Measurements from ENCODE around the gene NRP1. TPM values are rescaled to one million over a fixed set of nuclear protein-coding genes. Genes with fewer than 3 reads are reported as not detected.
"Not testable (repeated sequence)": the region's sequence is repeated elsewhere in the genome, so short reads cannot be mapped to it uniquely, and the experiment has no call there.

NRP1 gene
- total and polyA plus RNA-seq, 2 donors, result 36.9 to 172 TPM

- over 99% methylated on average over 3 of the region's 3 CpGs for WGBS
- no peak overlapping the region for H3K27ac ChIP-seq (ENCODE audit: low read depth)
- H3K4me1 ChIP-seq (ENCODE audit: insufficient read depth), result no peaks in the 10 kb centered on the region
- no peaks in the 10 kb centered on the region for H3K36me3 ChIP-seq (ENCODE audit: insufficient read depth)
- DNase-seq (ENCODE audit: extremely low spot score), result no peak
- no peak overlapping the region for H3K4me3 ChIP-seq (ENCODE audit: low read depth, low read length)
Measured at GRCh38 chr10:33141251-33141650, 193.2 kb downstream of the NRP1 start.

GRCh38 chr10:33139181-33139646 is 195.3 kb downstream of the NRP1 start:
- Histone ChIP-seq H3K27ac (ENCODE audit: low read depth) (no peak overlapping the region), H3K36me3 (ENCODE audit: insufficient read depth) (no peaks in the 10 kb centered on the region), H3K4me1 (ENCODE audit: insufficient read depth) (no peaks in the 10 kb centered on the region), H3K4me3 (ENCODE audit: low read depth, low read length) (no peak overlapping the region)
- 75% methylated on average over 12 of the region's 12 CpGs for WGBS
- DNase-seq (ENCODE audit: extremely low spot score), result no peak

GRCh38 chr10:33138686-33139085 is 195.8 kb downstream of the NRP1 start:
- H3K4me3 ChIP-seq (ENCODE audit: low read depth, low read length); H3K36me3 ChIP-seq (ENCODE audit: insufficient read depth); H3K4me1 ChIP-seq (ENCODE audit: insufficient read depth); H3K27ac ChIP-seq (ENCODE audit: low read depth); DNase-seq (ENCODE audit: extremely low spot score): not testable (repeated sequence)
- 88% methylated on average over 10 of the region's 10 CpGs for WGBS

- WGBS, result 90% methylated on average over 12 of the region's 12 CpGs
- Histone ChIP-seq H3K36me3 (ENCODE audit: insufficient read depth) (no peaks in the 10 kb centered on the region), H3K4me3 (ENCODE audit: low read depth, low read length) (no peak overlapping the region), H3K4me1 (ENCODE audit: insufficient read depth) (no peaks in the 10 kb centered on the region), H3K27ac (ENCODE audit: low read depth) (no peak overlapping the region)
- DNase-seq (ENCODE audit: extremely low spot score), result no peak
Measured at GRCh38 chr10:33137356-33138005, 197.0 kb downstream of the NRP1 start.

- Histone ChIP-seq H3K36me3 (ENCODE audit: insufficient read depth) (no peaks in the 10 kb centered on the region), H3K27ac (ENCODE audit: low read depth) (no peak overlapping the region), H3K4me3 (ENCODE audit: low read depth, low read length) (no peak overlapping the region), H3K4me1 (ENCODE audit: insufficient read depth) (no peaks in the 10 kb centered on the region)
- no peak for DNase-seq (ENCODE audit: extremely low spot score)
- 60% methylated on average over 1 of the region's 1 CpG for WGBS
Measured at GRCh38 chr10:33136781-33137180, 197.7 kb downstream of the NRP1 start.

GRCh38 chr10:33136271-33136670 is 198.2 kb downstream of the NRP1 start:
- 43% methylated on average over 3 of the region's 3 CpGs for WGBS
- Histone ChIP-seq H3K36me3 (ENCODE audit: insufficient read depth) (no peaks in the 10 kb centered on the region), H3K27ac (ENCODE audit: low read depth) (no peak overlapping the region), H3K4me3 (ENCODE audit: low read depth, low read length) (no peak overlapping the region), H3K4me1 (ENCODE audit: insufficient read depth) (no peaks in the 10 kb centered on the region)
- DNase-seq (ENCODE audit: extremely low spot score), result no peak

GRCh38 chr10:33134011-33134751 is 200.3 kb downstream of the NRP1 start:
- Histone ChIP-seq H3K27ac (ENCODE audit: low read depth) (no peak overlapping the region), H3K4me3 (ENCODE audit: low read depth, low read length) (no peak overlapping the region), H3K4me1 (ENCODE audit: insufficient read depth) (no peaks in the 10 kb centered on the region), H3K36me3 (ENCODE audit: insufficient read depth) (no peaks in the 10 kb centered on the region)
- DNase-seq (ENCODE audit: extremely low spot score), result no peak
- 85% methylated on average over 11 of the region's 11 CpGs for whole genome bisulfite sequencing

GRCh38 chr10:33133557-33133956 is 200.9 kb downstream of the NRP1 start:
- Histone ChIP-seq H3K4me1 (ENCODE audit: insufficient read depth) (no peaks in the 10 kb centered on the region), H3K36me3 (ENCODE audit: insufficient read depth) (no peaks in the 10 kb centered on the region), H3K27ac (ENCODE audit: low read depth) (no peak overlapping the region), H3K4me3 (ENCODE audit: low read depth, low read length) (no peak overlapping the region)
- no peak for DNase-seq (ENCODE audit: extremely low spot score)

GRCh38 chr10:33132626-33133025 is 201.8 kb downstream of the NRP1 start:
- Histone ChIP-seq H3K4me1 (ENCODE audit: insufficient read depth) (no peaks in the 10 kb centered on the region), H3K4me3 (ENCODE audit: low read depth, low read length) (no peak overlapping the region), H3K36me3 (ENCODE audit: insufficient read depth) (no peaks in the 10 kb centered on the region), H3K27ac (ENCODE audit: low read depth) (no peak overlapping the region)
- no peak for DNase-seq (ENCODE audit: extremely low spot score)
- 98% methylated on average over 1 of the region's 1 CpG for WGBS

- H3K27ac ChIP-seq (ENCODE audit: low read depth), result no peak overlapping the region
- H3K4me3 ChIP-seq (ENCODE audit: low read depth, low read length), result no peak overlapping the region
- peaks cover 1% of the 10 kb centered on the region for H3K4me1 ChIP-seq (ENCODE audit: insufficient read depth)
- 93% methylated on average over 5 of the region's 5 CpGs for WGBS
- DNase-seq (ENCODE audit: extremely low spot score), result no peak
- H3K36me3 ChIP-seq (ENCODE audit: insufficient read depth), result no peaks in the 10 kb centered on the region
Measured at GRCh38 chr10:33129996-33130386, 204.5 kb downstream of the NRP1 start.

- no peak for DNase-seq (ENCODE audit: extremely low spot score)
Measured at GRCh38 chr10:33129141-33129995, 205.1 kb downstream of the NRP1 start.

GRCh38 chr10:33127622-33128021 is 206.8 kb downstream of the NRP1 start:
- H3K27ac ChIP-seq (ENCODE audit: low read depth), result no peak overlapping the region
- no peak for DNase-seq (ENCODE audit: extremely low spot score)
- H3K4me3 ChIP-seq (ENCODE audit: low read depth, low read length), result no peak overlapping the region
- H3K4me1 ChIP-seq (ENCODE audit: insufficient read depth), result peaks cover 1% of the 10 kb centered on the region
- WGBS, result 95% methylated on average over 6 of the region's 9 CpGs
- H3K36me3 ChIP-seq (ENCODE audit: insufficient read depth), result no peaks in the 10 kb centered on the region

More at GRCh38 chr10:33129141-33129995, 205.1 kb downstream of the NRP1 start:
- H3K4me3 ChIP-seq (ENCODE audit: low read depth, low read length), result no peak overlapping the region
- H3K36me3 ChIP-seq (ENCODE audit: insufficient read depth), result no peaks in the 10 kb centered on the region
- H3K4me1 ChIP-seq (ENCODE audit: insufficient read depth), result peaks cover 1% of the 10 kb centered on the region
- 75% methylated on average over 10 of the region's 10 CpGs for WGBS
- no peak overlapping the region for H3K27ac ChIP-seq (ENCODE audit: low read depth)
